Measurements from ENCODE around the gene ACSS2.

Gene ACSS2

DNA sequence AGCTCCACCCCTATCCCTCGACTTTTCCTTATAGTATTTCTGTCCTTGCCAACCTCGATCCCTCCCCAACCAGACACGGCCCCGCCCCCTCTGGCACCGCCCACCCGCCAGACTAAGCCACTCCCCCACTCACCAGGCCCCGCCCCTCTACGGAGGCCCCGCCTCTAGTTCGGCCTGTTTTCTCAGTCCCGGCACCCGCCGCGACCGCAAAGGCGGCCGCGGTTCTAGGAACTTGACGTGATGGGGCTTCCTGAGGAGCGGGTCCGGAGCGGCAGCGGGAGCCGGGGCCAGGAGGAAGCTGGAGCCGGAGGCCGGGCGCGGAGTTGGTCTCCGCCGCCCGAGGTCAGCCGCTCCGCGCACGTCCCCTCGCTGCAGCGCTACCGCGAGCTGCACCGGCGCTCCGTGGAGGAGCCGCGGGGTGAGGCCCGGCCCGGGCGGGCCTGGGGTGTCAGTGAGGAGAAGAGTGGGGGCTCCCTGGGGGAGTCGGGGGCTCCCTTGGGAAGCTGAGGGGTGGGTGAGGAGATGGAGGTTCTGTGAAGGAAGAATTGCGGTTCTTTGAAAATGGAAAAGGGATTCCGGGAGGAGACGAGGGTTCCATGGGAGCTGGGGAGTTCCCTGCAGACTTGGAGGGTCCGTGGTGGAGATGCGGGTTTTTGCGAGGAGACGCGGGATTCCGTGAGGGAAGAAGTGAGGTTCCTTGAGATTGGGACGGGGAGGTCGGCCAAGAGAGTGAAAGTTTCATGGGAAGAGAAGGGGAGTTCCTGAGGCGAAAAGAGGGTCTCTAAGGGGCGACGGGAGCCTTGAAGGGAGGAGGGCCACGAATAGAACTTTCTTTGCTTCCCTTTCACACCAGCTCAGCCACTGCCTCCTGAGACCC, at the start of gene ACSS2:
Gene ACSS2, plus strand, starts transcription at position 207 of the 877 bp plus-strand sequence. Its CDS starts 34 bp downstream, at position 241.
- no peaks in the 10 kb centered on the region for H3K9me3 Mint-ChIP-seq
- H3K27me3 Mint-ChIP-seq: no peaks in the 10 kb centered on the region
- ATAC-seq (replicated peaks; ENCODE audit: extremely low read depth, poor library complexity, severe bottlenecking): peak; percentile 66
- peaks cover 44% of the 10 kb centered on the region for H3K4me1 Mint-ChIP-seq
- H3K27ac Mint-ChIP-seq (ENCODE audit: low read depth): peak within 1 kb of the TSS; percentile 82
- peaks cover 8% of the 10 kb centered on the region for H3K36me3 Mint-ChIP-seq (ENCODE audit: insufficient read depth)
- peak within 1 kb of the TSS; percentile 82 for H3K4me3 Mint-ChIP-seq
- DNase-seq (ENCODE audit: low spot score in 2 of 2): peak; percentile 81 to 93

DNA sequence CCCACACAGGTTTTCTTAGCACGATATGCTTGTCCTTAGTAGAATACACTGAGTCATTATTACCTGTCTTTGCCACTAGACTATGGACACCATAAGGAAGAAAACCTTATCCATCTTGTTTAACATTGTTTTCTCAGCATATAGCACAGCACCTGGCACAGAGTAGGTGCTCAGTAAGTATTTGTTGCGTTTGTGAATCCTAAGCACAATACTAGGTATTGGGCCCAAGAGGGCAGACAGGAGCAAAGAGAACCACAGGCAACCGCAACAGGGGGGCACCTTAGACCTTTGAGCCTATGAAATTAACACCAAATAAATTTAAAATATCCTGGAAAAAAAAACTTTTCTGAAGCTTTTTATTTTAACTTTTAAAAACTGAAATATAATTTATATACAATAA, 47.2 kb upstream of the ACSS2 start:
- H3K27me3 Mint-ChIP-seq: peaks cover 16% of the 10 kb centered on the region
- peaks cover 7% of the 10 kb centered on the region for H3K36me3 Mint-ChIP-seq (ENCODE audit: insufficient read depth)
- ATAC-seq (replicated peaks; ENCODE audit: extremely low read depth, poor library complexity, severe bottlenecking) (no peak), DNase-seq (ENCODE audit: low spot score in 2 of 2) (no peak)
- no peaks in the 10 kb centered on the region for H3K9me3 Mint-ChIP-seq
- no peak overlapping the region for H3K27ac Mint-ChIP-seq (ENCODE audit: low read depth)
- peaks cover 14% of the 10 kb centered on the region for H3K4me1 Mint-ChIP-seq
- H3K4me3 Mint-ChIP-seq: no peak overlapping the region

DNA sequence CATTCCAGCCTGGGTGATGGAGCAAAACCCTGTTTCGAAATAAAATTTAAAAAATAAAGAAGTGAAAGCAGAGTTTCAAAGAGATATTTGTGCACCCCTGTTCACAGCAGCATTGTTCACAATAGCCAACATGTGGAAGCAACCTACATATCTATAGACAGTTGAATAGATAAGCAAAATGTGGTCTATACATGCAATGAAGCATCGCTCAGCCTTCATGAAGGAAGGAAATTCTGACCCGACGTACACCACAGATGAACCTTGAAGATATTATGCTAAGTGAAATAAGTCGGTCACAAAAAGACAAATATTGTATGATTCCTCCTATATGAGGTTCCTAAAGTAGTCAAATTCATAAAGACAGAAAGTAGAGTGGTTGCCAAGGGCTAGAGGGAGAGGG, 44.5 kb upstream of the ACSS2 start:
- no peak for ATAC-seq (replicated peaks; ENCODE audit: extremely low read depth, poor library complexity, severe bottlenecking)
- H3K9me3 Mint-ChIP-seq: no peaks in the 10 kb centered on the region
- H3K36me3 Mint-ChIP-seq (ENCODE audit: insufficient read depth): peaks cover 2% of the 10 kb centered on the region
- no peak overlapping the region for H3K27ac Mint-ChIP-seq (ENCODE audit: low read depth)
- no peak for DNase-seq (ENCODE audit: low spot score in 2 of 2)
- H3K27me3 Mint-ChIP-seq: peaks cover 23% of the 10 kb centered on the region
- no peak overlapping the region for H3K4me3 Mint-ChIP-seq
- H3K4me1 Mint-ChIP-seq: peaks cover 6% of the 10 kb centered on the region

GRCh38 chr20:34834459-34834893, 41.9 kb upstream of the ACSS2 start:
- Mint-ChIP-seq H3K36me3 (ENCODE audit: insufficient read depth) (peaks cover 2% of the 10 kb centered on the region), H3K27ac (ENCODE audit: low read depth) (no peak overlapping the region), H3K27me3 (peaks cover 23% of the 10 kb centered on the region), H3K4me3 (no peak overlapping the region), H3K9me3 (no peaks in the 10 kb centered on the region), H3K4me1 (peaks cover 6% of the 10 kb centered on the region)
- ATAC-seq (replicated peaks; ENCODE audit: extremely low read depth, poor library complexity, severe bottlenecking) (no peak), DNase-seq (ENCODE audit: low spot score in 2 of 2) (no peak)

DNA sequence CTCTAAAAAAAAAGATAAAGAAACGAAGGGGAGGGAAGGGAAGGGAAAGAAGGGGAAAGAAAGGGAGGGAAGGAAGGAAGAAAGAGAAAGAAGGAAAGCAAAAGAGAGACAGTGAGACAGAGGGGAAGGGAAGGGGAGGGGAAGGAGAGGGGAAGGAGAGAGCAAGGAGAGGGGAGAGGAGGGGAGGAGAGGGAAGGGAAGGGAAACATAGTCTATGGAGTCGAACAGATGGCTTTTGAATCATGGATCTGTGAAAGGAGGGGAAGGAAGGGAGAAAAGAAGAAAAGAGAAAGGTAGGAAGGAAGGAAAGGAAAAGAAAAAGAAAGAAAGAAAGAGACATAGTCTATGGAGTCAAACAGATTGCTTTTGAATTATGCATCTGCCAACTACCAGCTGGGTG, 34.3 kb upstream of the ACSS2 start:
- Mint-ChIP-seq H3K27ac (ENCODE audit: low read depth) (no peak overlapping the region), H3K4me3 (no peak overlapping the region), H3K4me1 (no peaks in the 10 kb centered on the region), H3K27me3 (peaks cover 14% of the 10 kb centered on the region), H3K36me3 (ENCODE audit: insufficient read depth) (peaks cover 1% of the 10 kb centered on the region), H3K9me3 (no peaks in the 10 kb centered on the region)
- no peak for ATAC-seq (replicated peaks; ENCODE audit: extremely low read depth, poor library complexity, severe bottlenecking)
- no peak for DNase-seq (ENCODE audit: low spot score in 2 of 2)

- Mint-ChIP-seq H3K4me3 (no peak overlapping the region), H3K4me1 (no peaks in the 10 kb centered on the region), H3K27me3 (peaks cover 14% of the 10 kb centered on the region), H3K27ac (ENCODE audit: low read depth) (no peak overlapping the region), H3K36me3 (ENCODE audit: insufficient read depth) (peaks cover 1% of the 10 kb centered on the region), H3K9me3 (no peaks in the 10 kb centered on the region)
- no peak for DNase-seq (ENCODE audit: low spot score in 2 of 2)
- ATAC-seq (replicated peaks; ENCODE audit: extremely low read depth, poor library complexity, severe bottlenecking): no peak
Observed at GRCh38 chr20:34843421-34843820, 33.0 kb upstream of the ACSS2 start.

GRCh38 chr20:34848597-34848996, 27.8 kb upstream of the ACSS2 start:
- DNase-seq (ENCODE audit: low spot score in 2 of 2): no peak
- Mint-ChIP-seq H3K27ac (ENCODE audit: low read depth) (no peak overlapping the region), H3K27me3 (no peaks in the 10 kb centered on the region), H3K4me1 (no peaks in the 10 kb centered on the region), H3K4me3 (no peak overlapping the region), H3K9me3 (no peaks in the 10 kb centered on the region), H3K36me3 (ENCODE audit: insufficient read depth) (peaks cover 7% of the 10 kb centered on the region)
- ATAC-seq (replicated peaks; ENCODE audit: extremely low read depth, poor library complexity, severe bottlenecking): no peak

DNA sequence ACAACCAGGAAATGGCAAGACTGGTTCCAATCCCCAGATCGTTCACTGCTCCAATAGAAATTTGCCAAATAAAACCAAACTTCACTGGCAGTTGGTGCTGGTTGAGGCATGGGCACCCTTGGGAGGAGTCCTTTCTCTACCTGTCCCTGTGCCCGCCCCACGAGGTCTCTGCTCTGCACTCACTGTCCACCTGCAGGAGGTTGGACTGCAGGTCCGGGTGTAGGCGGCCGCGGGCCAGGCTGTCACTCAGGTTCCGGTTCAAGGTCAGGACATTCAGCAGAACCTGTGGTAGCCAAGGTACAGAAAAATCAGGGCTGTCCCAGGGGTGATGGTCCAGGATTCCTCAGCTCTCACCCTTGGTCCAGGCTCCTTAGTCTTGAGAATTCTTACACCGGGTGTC, 26.6 kb upstream of the ACSS2 start:
- Mint-ChIP-seq H3K9me3 (no peaks in the 10 kb centered on the region), H3K27ac (ENCODE audit: low read depth) (no peak overlapping the region), H3K4me1 (no peaks in the 10 kb centered on the region), H3K4me3 (no peak overlapping the region), H3K27me3 (no peaks in the 10 kb centered on the region), H3K36me3 (ENCODE audit: insufficient read depth) (peaks cover 7% of the 10 kb centered on the region)
- DNase-seq (ENCODE audit: low spot score in 2 of 2): no peak
- no peak for ATAC-seq (replicated peaks; ENCODE audit: extremely low read depth, poor library complexity, severe bottlenecking)

DNA sequence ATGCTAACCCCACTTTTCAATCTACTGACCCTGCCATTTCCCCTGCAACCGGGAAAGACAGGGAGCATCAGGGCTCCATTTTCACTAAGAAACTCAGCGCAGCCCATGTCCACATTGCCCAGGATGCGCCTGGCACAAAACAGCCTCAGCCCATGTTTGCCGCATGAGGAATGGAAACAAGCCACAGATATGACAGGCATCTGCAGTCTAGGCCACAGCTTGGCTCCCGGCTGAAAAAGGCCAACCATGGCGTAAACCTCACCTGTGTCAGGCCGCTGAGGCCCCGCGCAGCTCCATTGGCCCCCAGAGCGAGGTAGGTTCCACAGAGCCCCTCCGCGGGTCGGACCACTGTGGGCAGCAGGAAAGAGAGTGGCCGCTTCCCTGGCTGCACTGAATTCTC, 25.4 kb upstream of the ACSS2 start:
- Mint-ChIP-seq H3K4me1 (no peaks in the 10 kb centered on the region), H3K4me3 (no peak overlapping the region), H3K27ac (ENCODE audit: low read depth) (no peak overlapping the region), H3K9me3 (no peaks in the 10 kb centered on the region), H3K36me3 (ENCODE audit: insufficient read depth) (peaks cover 12% of the 10 kb centered on the region), H3K27me3 (no peaks in the 10 kb centered on the region)
- DNase-seq (ENCODE audit: low spot score in 2 of 2): no peak
- ATAC-seq (replicated peaks; ENCODE audit: extremely low read depth, poor library complexity, severe bottlenecking): no peak

- Mint-ChIP-seq H3K36me3 (ENCODE audit: insufficient read depth) (peaks cover 12% of the 10 kb centered on the region), H3K9me3 (no peaks in the 10 kb centered on the region), H3K4me3 (no peak overlapping the region), H3K27ac (ENCODE audit: low read depth) (no peak overlapping the region), H3K4me1 (no peaks in the 10 kb centered on the region), H3K27me3 (no peaks in the 10 kb centered on the region)
- DNase-seq (ENCODE audit: low spot score in 2 of 2): no peak
- ATAC-seq (replicated peaks; ENCODE audit: extremely low read depth, poor library complexity, severe bottlenecking): no peak
Observed at GRCh38 chr20:34852298-34852697, 24.1 kb upstream of the ACSS2 start.

DNA sequence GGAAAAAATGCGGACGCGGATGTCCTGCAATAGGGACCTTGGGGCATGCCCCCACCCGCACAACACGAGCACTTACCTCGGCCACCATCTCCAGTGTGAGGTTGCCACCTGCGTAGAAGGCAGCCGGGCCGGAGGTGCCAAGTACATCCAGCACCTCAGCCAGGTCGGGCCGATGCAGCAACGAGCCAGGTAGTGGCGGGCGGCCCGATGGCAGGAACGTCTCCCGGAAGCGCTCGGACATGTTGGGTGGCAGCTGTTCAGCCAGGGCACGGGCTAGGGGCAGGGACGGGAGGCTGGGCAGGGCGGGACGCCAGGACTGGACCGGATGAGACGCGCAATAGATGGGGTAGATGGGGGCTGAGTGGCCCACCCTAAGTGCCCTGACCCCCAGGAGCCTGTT, 17.0 kb upstream of the ACSS2 start:
- peaks cover 15% of the 10 kb centered on the region for H3K36me3 Mint-ChIP-seq (ENCODE audit: insufficient read depth)
- peaks cover 5% of the 10 kb centered on the region for H3K4me1 Mint-ChIP-seq
- H3K9me3 Mint-ChIP-seq: no peaks in the 10 kb centered on the region
- no peak for DNase-seq (ENCODE audit: low spot score in 2 of 2)
- H3K27me3 Mint-ChIP-seq: no peaks in the 10 kb centered on the region
- H3K27ac Mint-ChIP-seq (ENCODE audit: low read depth): no peak overlapping the region
- no peak overlapping the region for H3K4me3 Mint-ChIP-seq
- no peak for ATAC-seq (replicated peaks; ENCODE audit: extremely low read depth, poor library complexity, severe bottlenecking)

DNA sequence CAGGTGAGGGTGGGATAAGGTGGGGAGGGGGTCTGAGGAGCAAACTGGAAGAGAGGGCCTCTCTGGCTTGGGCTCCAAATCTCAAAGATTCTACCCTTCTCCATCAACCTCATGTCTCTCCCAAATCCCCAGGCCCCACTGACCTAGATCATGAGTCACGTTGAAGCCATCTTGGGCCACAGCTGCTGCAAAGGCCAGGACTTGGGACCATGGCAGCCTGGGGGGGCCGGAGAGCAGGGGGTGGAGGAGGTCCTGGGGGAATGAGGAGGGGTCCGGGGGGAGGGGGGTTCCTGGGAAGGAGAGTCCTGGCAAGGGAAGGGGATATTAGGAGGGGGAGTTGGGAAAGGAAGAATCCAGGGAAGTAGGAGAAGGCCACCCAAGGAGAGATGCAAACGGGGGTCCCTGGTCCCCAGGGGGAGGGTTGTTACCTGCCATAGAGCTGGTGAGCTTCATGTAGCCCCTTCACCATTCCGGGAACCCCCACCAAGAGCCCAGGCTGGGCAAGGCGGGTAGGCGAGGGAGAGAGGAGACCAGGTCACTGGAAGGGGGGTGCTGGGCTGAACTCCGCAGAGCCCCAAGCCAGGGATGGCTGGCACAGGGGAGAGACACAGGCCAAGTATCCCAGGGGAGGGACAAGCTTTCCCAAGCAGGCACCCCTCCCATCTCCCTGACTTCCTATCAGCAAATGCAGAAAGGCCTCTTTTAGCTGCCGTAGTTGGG, 16.4 kb upstream of the ACSS2 start:
- Mint-ChIP-seq H3K4me1 (peaks cover 5% of the 10 kb centered on the region), H3K36me3 (ENCODE audit: insufficient read depth) (peaks cover 17% of the 10 kb centered on the region), H3K4me3 (no peak overlapping the region), H3K27ac (ENCODE audit: low read depth) (no peak overlapping the region), H3K27me3 (no peaks in the 10 kb centered on the region), H3K9me3 (no peaks in the 10 kb centered on the region)
- DNase-seq (ENCODE audit: low spot score in 2 of 2): no peak
- no peak for ATAC-seq (replicated peaks; ENCODE audit: extremely low read depth, poor library complexity, severe bottlenecking)
